Endometrial microvascular endothelial cells (primary cell): ENCODE results near the gene MTRF1L. TPM values are rescaled to one million over a fixed set of nuclear protein-coding genes. Genes with fewer than 3 reads are reported as not detected.

ENCODE experiments used
- in situ Hi-C: cut with HindIII; loops from 2 replicates; pipeline ENCODE4 v1.10.0; 2017; ENCODE audit warnings: low sequenced_read_pairs, low pct_unique_long_range_greater_than_20kb; ENCODE audit errors: inconsistent ontology term
- total RNA-seq: library from RNA; depleted of rRNA; stranded (reverse); fragments of >200 nt; gene quantifications from one replicate; pipeline ENCODE4 v1.2.3, GENCODE V29; 2015; ENCODE audit errors: inconsistent ontology term

MTRF1L gene
- total RNA-seq, 1 donor from 2014 or later, result 17.8 TPM

DNA sequence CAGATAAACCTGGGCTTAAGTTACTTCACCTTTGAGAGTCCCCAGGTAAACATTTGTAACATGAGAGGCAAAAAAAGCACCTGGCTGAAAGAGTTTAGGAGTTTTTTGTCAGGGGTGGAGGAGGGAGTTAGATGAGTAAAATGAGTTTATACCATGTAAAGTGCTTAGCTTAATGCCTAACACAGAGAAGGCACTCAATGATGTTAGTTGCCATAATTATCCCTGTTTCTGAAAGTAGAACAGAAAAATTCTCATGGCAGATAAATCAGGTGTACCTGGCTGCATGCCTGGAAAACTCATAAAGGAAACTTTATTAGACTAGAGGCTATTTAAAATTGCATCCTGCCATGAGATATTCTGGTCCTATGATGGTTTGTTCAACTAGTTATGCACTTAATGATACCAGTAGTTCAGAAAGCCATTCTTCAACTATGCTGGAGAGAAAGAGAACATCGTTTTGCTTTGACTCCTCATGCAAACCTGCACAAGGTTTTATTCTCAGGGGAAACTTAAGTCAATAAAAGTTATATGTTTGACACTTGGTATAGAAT is 60.1 kb downstream of the MTRF1L start:
- in situ Hi-C loops, result no loop called here

DNA sequence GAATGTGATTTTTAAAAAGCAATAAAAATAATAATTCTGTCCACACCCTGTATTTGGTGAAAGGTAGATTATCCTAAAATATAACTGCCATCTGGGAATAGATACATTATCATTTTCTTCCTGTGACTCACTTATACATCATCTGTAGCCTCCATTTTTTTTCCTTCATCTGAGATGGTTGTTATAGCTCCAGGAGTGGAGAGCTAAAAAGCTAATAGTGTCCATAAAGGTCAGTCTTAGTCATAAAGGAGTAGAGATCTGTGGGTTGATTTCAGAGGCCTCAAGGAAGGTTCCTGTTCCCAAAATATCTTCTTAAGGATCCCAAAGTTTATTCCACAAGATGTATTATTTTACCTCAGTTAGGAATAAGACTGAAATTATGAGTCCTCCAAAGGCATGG is 60.8 kb downstream of the MTRF1L start:
- in situ Hi-C loops, result no loop called here

Other genes starting within 250 kb of the MTRF1L start
- 17.1 TPM for gene FBXO5, start 19.7 kb downstream of the MTRF1L start, total RNA-seq
- gene RGS17, start 128.6 kb upstream of the MTRF1L start, total RNA-seq, result 5.4 TPM